IgD-negative memory B cell (primary cell): ENCODE measurements around the gene DISP3. TPM values are rescaled to one million over a fixed set of nuclear protein-coding genes. Genes with fewer than 3 reads are reported as not detected.

Experiments
- H3K27ac Mint-ChIP-seq, 3 donors: one replicate each; pipeline ENCODE4 v1.8.0; 2020 to 2022; ENCODE audit warnings: mild to moderate bottlenecking in 3 of 3, mixed read lengths in 3 of 3, moderate library complexity in 1 of 3
- H3K27me3 Mint-ChIP-seq: one replicate; pipeline ENCODE4 v1.8.0; 2021; ENCODE audit warnings: mixed read lengths
- H3K36me3 Mint-ChIP-seq: one replicate; pipeline ENCODE4 v1.8.0; 2020; ENCODE audit warnings: mild to moderate bottlenecking, mixed read lengths
- H3K4me1 Mint-ChIP-seq, 3 donors: one replicate each; pipeline ENCODE4 v1.8.0; 2020 to 2022; ENCODE audit warnings: mixed read lengths in 3 of 3, mild to moderate bottlenecking in 1 of 3
- H3K4me3 Mint-ChIP-seq, 4 donors: one replicate each; pipeline ENCODE4 v1.8.0; 2020 to 2022; ENCODE audit warnings: mild to moderate bottlenecking in 4 of 4, mixed read lengths in 4 of 4, moderate library complexity in 3 of 4
- H3K9me3 Mint-ChIP-seq, 3 donors: one replicate each; pipeline ENCODE4 v1.8.0; 2020 to 2021; ENCODE audit warnings: mixed read lengths in 3 of 3, mild to moderate bottlenecking in 1 of 3
- polyA plus RNA-seq: library from polyadenylated mRNA; unstranded; fragments of 300-500 nt; fragmentation: Illumina TruSeq; gene quantifications from one replicate; pipeline ENCODE4 v1.2.3, GENCODE V29; 2021

The DISP3 gene
- polyA plus RNA-seq, 1 donor from 2014 or later: not detected

GRCh38 chr1:11448373-11449099, 30.4 kb upstream of the DISP3 start:
- Mint-ChIP-seq H3K36me3 (peaks cover 2% of the 10 kb centered on the region), H3K27ac (no peak overlapping the region), H3K9me3 (no peaks in the 10 kb centered on the region), H3K4me1 (no peaks in the 10 kb centered on the region), H3K4me3 (no peak overlapping the region), H3K27me3 (peaks cover 11% of the 10 kb centered on the region)

DNA sequence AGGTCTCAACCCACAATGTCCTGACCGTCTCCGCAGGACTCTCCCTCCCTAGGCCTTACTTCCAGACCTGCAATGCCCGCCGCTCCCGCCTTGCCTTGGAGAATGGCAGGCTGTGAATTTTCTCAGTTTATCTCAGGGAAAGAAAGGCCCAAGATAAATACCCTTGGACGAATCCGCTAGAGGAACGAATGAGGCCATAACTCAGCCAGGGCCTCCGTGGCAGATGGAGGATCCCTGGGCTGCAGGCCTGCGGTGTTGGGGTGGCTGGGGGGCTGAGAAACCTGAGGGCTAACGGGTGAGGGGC, 29.9 kb upstream of the DISP3 start:
- no peaks in the 10 kb centered on the region for H3K4me1 Mint-ChIP-seq
- peaks cover 2% of the 10 kb centered on the region for H3K36me3 Mint-ChIP-seq
- no peaks in the 10 kb centered on the region for H3K9me3 Mint-ChIP-seq
- H3K27me3 Mint-ChIP-seq: peaks cover 11% of the 10 kb centered on the region
- no peak overlapping the region for H3K4me3 Mint-ChIP-seq
- no peak overlapping the region for H3K27ac Mint-ChIP-seq

- H3K4me1 Mint-ChIP-seq: peaks cover 0 to 2% (median 0%) of the 10 kb centered on the region in 3 donors
- no peak overlapping the region for H3K4me3 Mint-ChIP-seq
- no peak overlapping the region for H3K27ac Mint-ChIP-seq
These were observed 28.6 kb upstream of the DISP3 start for GRCh38 chr1:11450310-11450709.

GRCh38 chr1:11453742-11454491, 25.0 kb upstream of the DISP3 start:
- Mint-ChIP-seq H3K4me1 (peaks cover 0 to 2% (median 0%) of the 10 kb centered on the region in 3 donors), H3K36me3 (no peaks in the 10 kb centered on the region), H3K4me3 (no peak overlapping the region), H3K9me3 (no peaks in the 10 kb centered on the region), H3K27me3 (peaks cover 4% of the 10 kb centered on the region), H3K27ac (no peak overlapping the region)

More at GRCh38 chr1:11450310-11450709, 28.6 kb upstream of the DISP3 start:
- Mint-ChIP-seq H3K9me3 (no peaks in the 10 kb centered on the region), H3K36me3 (peaks cover 2% of the 10 kb centered on the region), H3K27me3 (peaks cover 9% of the 10 kb centered on the region)

- Mint-ChIP-seq H3K4me1 (peaks cover 0 to 2% (median 0%) of the 10 kb centered on the region in 3 donors), H3K27me3 (peaks cover 5% of the 10 kb centered on the region), H3K4me3 (no peak overlapping the region), H3K36me3 (peaks cover under 1% of the 10 kb centered on the region), H3K27ac (peak overlapping the region in 1 of 3 donors; percentile 81), H3K9me3 (peaks cover 0 to 2% (median 0%) of the 10 kb centered on the region in 3 donors)
These were observed 22.9 kb upstream of the DISP3 start for GRCh38 chr1:11455967-11456570.

- peaks cover 0 to 2% (median 0%) of the 10 kb centered on the region in 3 donors for H3K4me1 Mint-ChIP-seq
- H3K36me3 Mint-ChIP-seq: peaks cover 2% of the 10 kb centered on the region
- H3K27me3 Mint-ChIP-seq: peaks cover 7% of the 10 kb centered on the region
- no peak overlapping the region for H3K27ac Mint-ChIP-seq
- H3K9me3 Mint-ChIP-seq: peaks cover 0 to 2% (median 0%) of the 10 kb centered on the region in 3 donors
- H3K4me3 Mint-ChIP-seq: no peak overlapping the region
These were observed 22.0 kb upstream of the DISP3 start for GRCh38 chr1:11456965-11457364.

GRCh38 chr1:11458811-11459275, 20.1 kb upstream of the DISP3 start:
- Mint-ChIP-seq H3K4me3 (no peak overlapping the region), H3K27me3 (peaks cover 15% of the 10 kb centered on the region), H3K27ac (no peak overlapping the region), H3K36me3 (peaks cover 2% of the 10 kb centered on the region), H3K9me3 (peaks cover 0 to 2% (median 0%) of the 10 kb centered on the region in 3 donors), H3K4me1 (peaks cover 0 to 2% (median 0%) of the 10 kb centered on the region in 3 donors)

GRCh38 chr1:11461531-11462137, 17.3 kb upstream of the DISP3 start:
- Mint-ChIP-seq H3K36me3 (peaks cover 2% of the 10 kb centered on the region), H3K27me3 (peaks cover 23% of the 10 kb centered on the region), H3K4me3 (no peak overlapping the region), H3K27ac (no peak overlapping the region), H3K9me3 (peaks cover 0 to 2% (median 0%) of the 10 kb centered on the region in 3 donors), H3K4me1 (no peaks in the 10 kb centered on the region)

GRCh38 chr1:11462224-11462923, 16.6 kb upstream of the DISP3 start:
- Mint-ChIP-seq H3K4me1 (no peaks in the 10 kb centered on the region), H3K9me3 (peaks cover 0 to 2% (median 0%) of the 10 kb centered on the region in 3 donors), H3K36me3 (peaks cover 2% of the 10 kb centered on the region)

DNA sequence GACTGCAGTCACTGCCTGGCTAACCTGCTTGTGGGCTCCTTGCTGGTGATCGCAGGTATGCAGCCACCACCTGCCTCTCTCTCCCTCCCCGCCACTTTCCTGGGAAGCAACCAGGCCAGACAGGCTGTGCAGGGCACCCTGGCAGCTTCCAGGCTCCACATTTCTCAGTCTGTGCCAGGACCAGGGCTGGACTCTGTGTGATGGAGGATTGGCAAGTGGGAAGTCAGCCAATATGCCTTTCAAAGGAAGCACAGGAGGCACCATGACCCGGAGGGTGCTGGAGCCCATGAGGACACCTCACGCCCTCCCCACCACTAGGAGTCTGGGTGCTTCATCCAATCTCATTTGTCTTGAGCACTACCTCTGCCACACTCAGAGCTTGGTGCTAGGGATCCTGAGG, 15.8 kb upstream of the DISP3 start:
- Mint-ChIP-seq H3K36me3 (peaks cover 2% of the 10 kb centered on the region), H3K9me3 (peaks cover 0 to 2% (median 0%) of the 10 kb centered on the region in 3 donors), H3K27me3 (peaks cover 24% of the 10 kb centered on the region), H3K27ac (peak overlapping the region in 1 of 3 donors; percentile 40), H3K4me3 (no peak overlapping the region), H3K4me1 (no peaks in the 10 kb centered on the region)

More at GRCh38 chr1:11462224-11462923, 16.6 kb upstream of the DISP3 start:
- no peak overlapping the region for H3K27ac Mint-ChIP-seq
- H3K27me3 Mint-ChIP-seq: peaks cover 23% of the 10 kb centered on the region
- H3K4me3 Mint-ChIP-seq: no peak overlapping the region

- Mint-ChIP-seq H3K9me3 (no peaks in the 10 kb centered on the region), H3K4me1 (no peaks in the 10 kb centered on the region), H3K27ac (no peak overlapping the region), H3K36me3 (peaks cover 2% of the 10 kb centered on the region), H3K27me3 (peaks cover 22% of the 10 kb centered on the region), H3K4me3 (no peak overlapping the region)
These were observed 13.6 kb upstream of the DISP3 start for GRCh38 chr1:11465307-11465706.

DNA sequence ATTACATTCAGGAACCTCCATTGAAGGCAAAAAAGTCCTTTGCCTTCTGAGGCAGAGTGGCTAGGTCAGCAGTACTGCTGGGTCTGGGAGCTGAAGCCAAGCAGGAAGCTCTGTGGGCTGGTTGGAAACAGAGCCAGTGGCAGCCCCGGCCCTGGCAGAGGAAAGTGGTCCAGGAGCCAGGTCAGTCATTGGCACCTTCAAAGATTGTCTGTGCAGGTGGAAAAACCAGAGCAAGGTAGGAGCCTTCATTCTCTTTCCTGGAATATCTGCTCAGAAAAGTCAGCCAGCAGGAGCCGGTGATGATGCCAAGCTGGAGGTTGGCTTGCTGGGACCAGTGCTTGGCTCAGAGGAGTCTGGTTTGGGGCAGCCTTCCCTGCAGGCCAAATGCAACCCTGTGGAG, 12.5 kb upstream of the DISP3 start:
- H3K27ac Mint-ChIP-seq: no peak overlapping the region
- no peaks in the 10 kb centered on the region for H3K9me3 Mint-ChIP-seq
- peaks cover 19% of the 10 kb centered on the region for H3K27me3 Mint-ChIP-seq
- H3K4me1 Mint-ChIP-seq: no peaks in the 10 kb centered on the region
- H3K36me3 Mint-ChIP-seq: no peaks in the 10 kb centered on the region
- H3K4me3 Mint-ChIP-seq: no peak overlapping the region

- no peak overlapping the region for H3K27ac Mint-ChIP-seq
- no peaks in the 10 kb centered on the region for H3K4me1 Mint-ChIP-seq
- H3K4me3 Mint-ChIP-seq: no peak overlapping the region
- H3K36me3 Mint-ChIP-seq: no peaks in the 10 kb centered on the region
- peaks cover 13% of the 10 kb centered on the region for H3K27me3 Mint-ChIP-seq
- no peaks in the 10 kb centered on the region for H3K9me3 Mint-ChIP-seq
These were observed 10.1 kb upstream of the DISP3 start for GRCh38 chr1:11468878-11469277.

DNA sequence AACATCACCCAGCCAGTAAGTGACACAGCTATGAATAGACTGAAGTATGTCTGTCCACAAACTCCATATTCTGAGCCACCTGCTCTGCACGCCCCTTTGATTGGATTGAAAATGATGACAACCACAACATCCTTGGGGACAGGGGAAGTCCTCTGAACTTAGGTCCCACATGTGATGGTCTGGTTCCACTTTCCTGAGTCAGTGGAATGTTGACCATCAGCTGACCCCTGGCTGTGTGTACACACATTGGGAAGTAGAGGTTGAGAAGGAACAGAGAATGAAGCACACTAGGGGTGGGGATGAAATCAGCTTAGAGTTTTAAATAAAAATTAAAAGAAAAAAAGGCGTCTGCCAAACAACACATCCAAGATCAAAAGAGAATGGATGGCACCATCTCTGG, 8.0 kb upstream of the DISP3 start:
- Mint-ChIP-seq H3K36me3 (no peaks in the 10 kb centered on the region), H3K9me3 (no peaks in the 10 kb centered on the region), H3K27ac (no peak overlapping the region), H3K4me3 (no peak overlapping the region), H3K27me3 (peaks cover 10% of the 10 kb centered on the region), H3K4me1 (no peaks in the 10 kb centered on the region)
